Coronary artery (tissue), 2 donors: Measurements from ENCODE around the gene GAMT.

Source experiments
- DNase-seq: peaks from one replicate; pipeline ENCODE4 v3.0.0-alpha.2; 2017; ENCODE audit warnings: low spot score
- H3K27ac ChIP-seq, 2 donors: fragments of 200-600 bp; sonication (generic); one replicate each; pipeline ENCODE4 v1.5.1; 2016 to 2019
- H3K4me3 ChIP-seq: fragments of 200-600 bp; sonication (generic); 2 replicates; pipeline ENCODE4 v1.5.1; 2016; ENCODE audit warnings: mild to moderate bottlenecking, moderate library complexity
- CTCF ChIP-seq: fragments of 200-600 bp; sonication (generic); IDR thresholded peaks from one replicate; pipeline ENCODE4 v1.5.1; 2019; ENCODE audit warnings: antibody characterized with exemption

Gene GAMT

GRCh38 chr19:1376415-1376805, 24.9 kb downstream of the GAMT start:
- no peak for TF ChIP-seq CTCF
- Histone ChIP-seq H3K27ac (no peak overlapping the region), H3K4me3 (no peak overlapping the region)
- DNase-seq, result no peak

- Histone ChIP-seq H3K27ac (no peak overlapping the region), H3K4me3 (no peak overlapping the region)
- no peak for TF ChIP-seq CTCF
- DNase-seq, result no peak
Observed at GRCh38 chr19:1374250-1374577, 27.1 kb downstream of the GAMT start.

GRCh38 chr19:1373534-1374249, 27.6 kb downstream of the GAMT start:
- H3K27ac ChIP-seq, result peak overlapping the region in 1 of 2 donors; percentile 54
- DNase-seq, result no peak
- no peak for TF ChIP-seq CTCF
- no peak overlapping the region for H3K4me3 ChIP-seq

- H3K27ac ChIP-seq, result peak overlapping the region in 1 of 2 donors; percentile 54
- no peak for TF ChIP-seq CTCF
- no peak for DNase-seq
- H3K4me3 ChIP-seq, result no peak overlapping the region
Observed at GRCh38 chr19:1373042-1373533, 28.3 kb downstream of the GAMT start.

- H3K27ac ChIP-seq, result no peak overlapping the region
- DNase-seq, result peak; percentile 66
Observed at GRCh38 chr19:1370579-1371361, 30.6 kb downstream of the GAMT start.

GRCh38 chr19:1369214-1369805, 32.0 kb downstream of the GAMT start:
- Histone ChIP-seq H3K4me3 (no peak overlapping the region), H3K27ac (no peak overlapping the region)
- TF ChIP-seq CTCF, result no peak
- no peak for DNase-seq

More at GRCh38 chr19:1370579-1371361, 30.6 kb downstream of the GAMT start:
- H3K4me3 ChIP-seq, result no peak overlapping the region
- no peak for TF ChIP-seq CTCF
